IMR-90 (cell line): ENCODE measurements around the gene SLC25A2. TPM values are rescaled to one million over a fixed set of nuclear protein-coding genes. Genes with fewer than 3 reads are reported as not detected.

Experiments used
- ATAC-seq: fragments of 200-7000 bp; cut with Tn5 transposase; 2 replicates; pipeline ENCODE4 v1.9.1; 2020; ENCODE audit warnings: low read depth, mild to moderate bottlenecking, moderate library complexity
- BruUV-seq: library from RNA; stranded (reverse); fragments of 400-500 nt; replicated peaks from 2 replicates; lab custom pipeline; 2021; lab: Mats Ljungman, UMichigan
- CTCF ChIA-PET: fragments of 300-600 bp; formaldehyde crosslinking; extraction: SDS; loops from one replicate; lab custom pipeline; 2021; ENCODE audit warnings: antibody characterized with exemption; lab: Yijun Ruan, JAX
- POLR2A ChIA-PET: fragments of 300-600 bp; sonication (Branson Sonifier 250); formaldehyde crosslinking; loops from one replicate; lab custom pipeline; 2022; ENCODE audit warnings: antibody characterized with exemption; ENCODE audit not compliant: unreplicated experiment; lab: Charles Lee
- DNase-seq: peaks from one replicate; pipeline ENCODE4 v3.0.0; 2013
- H2AFZ ChIP-seq: replicated peaks from 2 replicates; pipeline ENCODE3; 2013; ENCODE audit warnings: low read length, mild to moderate bottlenecking; ENCODE audit not compliant: poor library complexity
- H2AK5ac ChIP-seq: 2 replicates; pipeline ENCODE4 v1.6.1; 2013; ENCODE audit warnings: low read depth, low read length, inconsistent platforms
- H2AK9ac ChIP-seq: replicated peaks from 2 replicates; pipeline ENCODE3; 2013; ENCODE audit warnings: mild to moderate bottlenecking, low read depth, low read length, moderate library complexity; ENCODE audit not compliant: poor library complexity
- H2BK120ac ChIP-seq: 2 replicates; pipeline ENCODE4 v1.6.1; 2013; ENCODE audit warnings: low read depth, low read length, inconsistent platforms
- H2BK15ac ChIP-seq: 3 replicates; pipeline ENCODE4 v1.6.1; 2013; ENCODE audit warnings: low read depth, low read length, inconsistent platforms
- H2BK20ac ChIP-seq: 2 replicates; pipeline ENCODE4 v1.6.1; 2013; ENCODE audit warnings: low read depth, mild to moderate bottlenecking, inconsistent platforms, low read length, moderate library complexity
- H2BK5ac ChIP-seq: 2 replicates; pipeline ENCODE4 v1.6.1; 2013; ENCODE audit warnings: mild to moderate bottlenecking, low read depth, low read length, inconsistent platforms; ENCODE audit not compliant: poor library complexity, severe bottlenecking
- H3K14ac ChIP-seq: replicated peaks from 2 replicates; pipeline ENCODE4 v1.6.1; 2013; ENCODE audit warnings: low read depth, low read length, inconsistent platforms
- H3K18ac ChIP-seq: 2 replicates; pipeline ENCODE4 v1.6.1; 2013; ENCODE audit warnings: low read depth, low read length, control low read depth
- H3K23ac ChIP-seq: 2 replicates; pipeline ENCODE4 v1.6.1; 2013; ENCODE audit warnings: low read depth, low read length, inconsistent platforms
- H3K27ac ChIP-seq: 2 replicates; pipeline ENCODE4 v1.5.1; 2013; ENCODE audit warnings: mild to moderate bottlenecking, control low read depth, low read length; ENCODE audit not compliant: insufficient read depth
- H3K27me3 ChIP-seq: 2 replicates; pipeline ENCODE4 v1.6.1; 2013; ENCODE audit warnings: low read length; ENCODE audit not compliant: control insufficient read depth, insufficient read depth
- H3K36me3 ChIP-seq: 2 replicates; pipeline ENCODE4 v1.6.1; 2013; ENCODE audit warnings: low read length, mixed read lengths; ENCODE audit not compliant: control insufficient read depth, insufficient read depth
- H3K4ac ChIP-seq: 2 replicates; pipeline ENCODE4 v1.6.1; 2013; ENCODE audit warnings: low read depth, low read length, inconsistent platforms
- H3K4me1 ChIP-seq: 2 replicates; pipeline ENCODE4 v1.6.1; 2013; ENCODE audit warnings: low read length, mixed read lengths; ENCODE audit not compliant: control insufficient read depth, insufficient read depth
- H3K4me2 ChIP-seq: 2 replicates; pipeline ENCODE4 v1.6.1; 2013; ENCODE audit warnings: low read depth, mild to moderate bottlenecking, control low read depth, low read length, moderate library complexity
- H3K4me3 ChIP-seq: 2 replicates; pipeline ENCODE4 v1.5.1; 2013; ENCODE audit warnings: low read depth, mild to moderate bottlenecking, control low read depth, low read length, moderate library complexity; ENCODE audit not compliant: insufficient read depth
- H3K56ac ChIP-seq: 2 replicates; pipeline ENCODE4 v1.6.1; 2013; ENCODE audit warnings: low read length, inconsistent platforms; ENCODE audit not compliant: insufficient read depth; ENCODE audit errors: extremely low read depth
- H3K79me1 ChIP-seq, 2 experiments: 2 replicates each; pipeline ENCODE4 v1.6.1; 2013; ENCODE audit warnings: low read length in 2 of 2, inconsistent platforms in 1 of 2, low read depth in 1 of 2
- H3K9ac ChIP-seq: 2 replicates; pipeline ENCODE4 v1.6.1; 2013; ENCODE audit warnings: low read depth, low read length, control low read depth
- H3K9me1 ChIP-seq: 2 replicates; pipeline ENCODE4 v1.6.1; 2013; ENCODE audit warnings: low read length, inconsistent platforms; ENCODE audit not compliant: insufficient read depth
- H3K9me3 ChIP-seq: 2 replicates; pipeline ENCODE4 v1.6.1; 2013; ENCODE audit warnings: low read length; ENCODE audit not compliant: control insufficient read depth, insufficient read depth
- H4K20me1 ChIP-seq: 2 replicates; pipeline ENCODE4 v1.6.1; 2013; ENCODE audit warnings: low read length, inconsistent platforms; ENCODE audit not compliant: insufficient read depth
- H4K5ac ChIP-seq: 2 replicates; pipeline ENCODE4 v1.6.1; 2013; ENCODE audit warnings: mild to moderate bottlenecking, low read depth, low read length, control low read depth
- H4K8ac ChIP-seq, 2 experiments: 2 replicates each; pipeline ENCODE4 v1.6.1; 2013; ENCODE audit warnings: low read depth in 2 of 2, low read length in 2 of 2, control low read depth in 1 of 2, inconsistent platforms in 1 of 2
- H4K91ac ChIP-seq: 2 replicates; pipeline ENCODE4 v1.6.1; 2013; ENCODE audit warnings: low read depth, low read length, inconsistent platforms; ENCODE audit not compliant: insufficient read depth
- CEBPB ChIP-seq: IDR thresholded peaks from 2 replicates; pipeline ENCODE4 v1.6.1; 2012; ENCODE audit warnings: low read depth, low read length, improper control_type of control experiment
- CHD1 ChIP-seq: IDR thresholded peaks from 2 replicates; pipeline ENCODE4 v1.6.1; 2012; ENCODE audit warnings: low read depth, low read length, improper control_type of control experiment
- CTCF ChIP-seq: conservative IDR thresholded peaks from 2 replicates; pipeline ENCODE4 v1.5.1; 2012; ENCODE audit warnings: mild to moderate bottlenecking, low read depth, low read length, improper control_type of control experiment
- MAFK ChIP-seq: IDR thresholded peaks from 2 replicates; pipeline ENCODE4 v1.6.1; 2012; ENCODE audit warnings: low read depth, low read length, improper control_type of control experiment
- MAZ ChIP-seq: IDR thresholded peaks from 2 replicates; pipeline ENCODE4 v1.6.1; 2012; ENCODE audit warnings: low read depth, mild to moderate bottlenecking, low read length, improper control_type of control experiment, moderate library complexity, borderline replicate concordance
- MXI1 ChIP-seq: IDR thresholded peaks from 2 replicates; pipeline ENCODE4 v1.6.1; 2012; ENCODE audit warnings: low read depth, mild to moderate bottlenecking, low read length, moderate library complexity, borderline replicate concordance
- NFE2L2 ChIP-seq: fragments of 150-350 bp; IDR thresholded peaks from 2 replicates; pipeline ENCODE4 v1.6.1; 2016; ENCODE audit warnings: low read depth, mild to moderate bottlenecking, low read length
- RAD21 ChIP-seq: IDR thresholded peaks from 2 replicates; pipeline ENCODE4 v1.6.1; 2012; ENCODE audit warnings: low read length, improper control_type of control experiment
- RCOR1 ChIP-seq: IDR thresholded peaks from 2 replicates; pipeline ENCODE4 v1.6.1; 2012; ENCODE audit warnings: mild to moderate bottlenecking, low read length, improper control_type of control experiment; ENCODE audit not compliant: insufficient replicate concordance
- SMC3 ChIP-seq: fragments of 150-350 bp; IDR thresholded peaks from 2 replicates; pipeline ENCODE4 v1.6.1; 2016; ENCODE audit warnings: low read depth, mild to moderate bottlenecking, antibody characterized with exemption, low read length, moderate library complexity
- WGBS, 2 experiments: methylation state at CpG; one replicate each; pipeline versions ENCODE4 v1.1.5 to v1.1.7; 2013; ENCODE audit warnings: missing lambda C conversion rate in 2 of 2; ENCODE audit not compliant: insufficient read length in 1 of 2; ENCODE audit errors: extremely low coverage in 2 of 2; 5-methylcytosine and 5-hydroxymethylcytosine counted together
- dilution Hi-C: fragments of 300-500 bp; cut with HindIII; formaldehyde crosslinking; loops from one replicate; pipeline ENCODE4 v1.14.3; 2018; ENCODE audit warnings: low sequenced_read_pairs; ENCODE audit not compliant: unreplicated experiment
- in situ Hi-C: fragments of 300-500 bp; cut with MboI; formaldehyde crosslinking; loops from 3 replicates; pipeline ENCODE4 v1.14.3; 2019; ENCODE audit warnings: low sequenced_read_pairs, inconsistent platforms, mixed read lengths
- intact Hi-C: fragments of 100-400 bp; cut with micrococcal nuclease; formaldehyde crosslinking; loops from 2 replicates; pipeline ENCODE4 v1.10.0; 2022
- polyA plus RNA-seq, 3 experiments: library from polyadenylated mRNA; depleted of rRNA; stranded (reverse); fragments of >200 nt; gene quantifications; 2 replicates each; pipeline ENCODE4 v1.2.3, GENCODE V29; 2012; ENCODE audit warnings: low replicate concordance in 1 of 3
- total RNA-seq: library from RNA; depleted of rRNA; stranded (reverse); fragments of >200 nt; gene quantifications from 2 replicates; pipeline ENCODE4 v1.2.3, GENCODE V29; 2012
- TF ChIP-seq, protein P1 (sequence below): fragments of 150-350 bp; IDR thresholded peaks from 2 replicates; pipeline ENCODE4 v1.6.1; 2016; ENCODE audit warnings: low read depth, mild to moderate bottlenecking, low read length, moderate library complexity, borderline replicate concordance
- TF ChIP-seq, protein P2 (sequence below): fragments of 150-350 bp; IDR thresholded peaks from 2 replicates; pipeline ENCODE4 v1.6.1; 2017; ENCODE audit warnings: mild to moderate bottlenecking, antibody characterized with exemption, low read length, low read depth

The SLC25A2 gene
- total and polyA plus RNA-seq, 2 of the 4 experiments (the other 2 are of a cell fraction) = not detected

DNA sequence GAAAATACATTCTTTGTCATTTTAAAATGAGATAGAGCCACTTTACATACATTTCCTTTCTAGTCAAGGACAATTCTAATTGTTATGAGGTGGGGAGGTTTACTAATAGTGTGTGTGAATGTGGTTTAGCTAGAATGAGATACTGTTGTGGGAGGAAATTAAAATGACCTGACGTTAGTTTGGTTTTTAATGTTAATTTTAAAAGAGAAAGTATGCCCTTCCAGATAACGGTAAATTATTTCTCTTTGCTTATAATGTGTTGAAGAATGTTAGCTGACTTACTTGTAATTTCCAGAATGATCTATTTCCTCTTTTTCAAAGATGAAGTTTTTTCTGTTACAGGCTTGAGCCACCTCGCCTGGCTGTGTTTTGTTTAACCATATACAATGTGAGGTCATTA is 18.4 kb upstream of the SLC25A2 start:
- H3K4me1 ChIP-seq = no peaks in the 10 kb centered on the region
- no peak overlapping the region for H4K5ac ChIP-seq
- no peak overlapping the region for H4K8ac ChIP-seq
- H2BK20ac ChIP-seq = no peak overlapping the region
- H2BK5ac ChIP-seq = no peak overlapping the region
- H2BK15ac ChIP-seq = no peak overlapping the region
- H3K27me3 ChIP-seq = no peaks in the 10 kb centered on the region
- DNase-seq = no peak
- H4K91ac ChIP-seq = no peak overlapping the region
- peaks cover 7% of the 10 kb centered on the region; the same call in 1 of the 2 replicates for H4K20me1 ChIP-seq
- H3K9ac ChIP-seq = no peak overlapping the region
- no peak overlapping the region for H3K4ac ChIP-seq
- H3K23ac ChIP-seq = no peak overlapping the region
- peaks cover 9% of the 10 kb centered on the region for H3K36me3 ChIP-seq
- peaks cover 10 to 17% of the 10 kb centered on the region in 2 experiments for H3K79me1 ChIP-seq
- in situ Hi-C loops = no loop called here
- ChIA-PET POLR2A (no interaction called here), CTCF (interaction anchor here (0.6 to 1.4 kb wide), 3 partner anchors 8 to 245 kb away, joined by 3 to 4 read pairs (median 3); partner anchors contain the start of gene PCDHGA1)
- H2AFZ ChIP-seq = no peak overlapping the region
- no peak overlapping the region for H3K4me2 ChIP-seq
- H3K14ac ChIP-seq = no peak overlapping the region
- dilution Hi-C loops = no loop called here
- H3K9me3 ChIP-seq = peaks cover 29% of the 10 kb centered on the region
- H3K4me3 ChIP-seq = no peak overlapping the region
- H3K9me1 ChIP-seq = no peaks in the 10 kb centered on the region
- H3K27ac ChIP-seq = no peak overlapping the region
- no peak for ATAC-seq
- no peak overlapping the region for H2BK120ac ChIP-seq
- no peak overlapping the region for H2AK5ac ChIP-seq
- intact Hi-C loops = no loop called here
- WGBS, 2 experiments = 100% methylated on average over 1 of the region's 3 CpGs; no CpG with 5 or more reads in 1 of the 2 experiments
- no peak overlapping the region for H3K56ac ChIP-seq
- TF ChIP-seq CTCF (no peak), CEBPB (no peak), MAFK (no peak), MAZ (no peak), SMC3 (no peak), NFE2L2 (no peak), RAD21 (no peak), RCOR1 (no peak), CHD1 (no peak), MXI1 (no peak)
- TF ChIP-seq, protein P1, sequence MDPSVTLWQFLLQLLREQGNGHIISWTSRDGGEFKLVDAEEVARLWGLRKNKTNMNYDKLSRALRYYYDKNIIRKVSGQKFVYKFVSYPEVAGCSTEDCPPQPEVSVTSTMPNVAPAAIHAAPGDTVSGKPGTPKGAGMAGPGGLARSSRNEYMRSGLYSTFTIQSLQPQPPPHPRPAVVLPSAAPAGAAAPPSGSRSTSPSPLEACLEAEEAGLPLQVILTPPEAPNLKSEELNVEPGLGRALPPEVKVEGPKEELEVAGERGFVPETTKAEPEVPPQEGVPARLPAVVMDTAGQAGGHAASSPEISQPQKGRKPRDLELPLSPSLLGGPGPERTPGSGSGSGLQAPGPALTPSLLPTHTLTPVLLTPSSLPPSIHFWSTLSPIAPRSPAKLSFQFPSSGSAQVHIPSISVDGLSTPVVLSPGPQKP = no peak
- TF ChIP-seq, protein P2, sequence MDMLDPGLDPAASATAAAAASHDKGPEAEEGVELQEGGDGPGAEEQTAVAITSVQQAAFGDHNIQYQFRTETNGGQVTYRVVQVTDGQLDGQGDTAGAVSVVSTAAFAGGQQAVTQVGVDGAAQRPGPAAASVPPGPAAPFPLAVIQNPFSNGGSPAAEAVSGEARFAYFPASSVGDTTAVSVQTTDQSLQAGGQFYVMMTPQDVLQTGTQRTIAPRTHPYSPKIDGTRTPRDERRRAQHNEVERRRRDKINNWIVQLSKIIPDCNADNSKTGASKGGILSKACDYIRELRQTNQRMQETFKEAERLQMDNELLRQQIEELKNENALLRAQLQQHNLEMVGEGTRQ = no peak
- BruUV-seq = no TSS peak
- H2AK9ac ChIP-seq = no peak overlapping the region
- no peak overlapping the region for H3K18ac ChIP-seq
